Uterine smooth muscle cell (primary cell): ENCODE measurements around the gene DNAJB13. TPM values are rescaled to one million over a fixed set of nuclear protein-coding genes. Genes with fewer than 3 reads are reported as not detected.

Experiments used
- total RNA-seq: library from RNA; depleted of rRNA; stranded (reverse); fragments of >200 nt; gene quantifications from 2 replicates; pipeline ENCODE4 v1.2.3, GENCODE V29; 2014

The DNAJB13 gene
- total RNA-seq, result not detected in 2 replicates

GRCh38 chr11:73950869-73951710 lies at the start of gene DNAJB13:
TSS of gene DNAJB13 (plus strand) at chr11:73951026. CDS start at chr11:73951070, 44 bp downstream.

DNA sequence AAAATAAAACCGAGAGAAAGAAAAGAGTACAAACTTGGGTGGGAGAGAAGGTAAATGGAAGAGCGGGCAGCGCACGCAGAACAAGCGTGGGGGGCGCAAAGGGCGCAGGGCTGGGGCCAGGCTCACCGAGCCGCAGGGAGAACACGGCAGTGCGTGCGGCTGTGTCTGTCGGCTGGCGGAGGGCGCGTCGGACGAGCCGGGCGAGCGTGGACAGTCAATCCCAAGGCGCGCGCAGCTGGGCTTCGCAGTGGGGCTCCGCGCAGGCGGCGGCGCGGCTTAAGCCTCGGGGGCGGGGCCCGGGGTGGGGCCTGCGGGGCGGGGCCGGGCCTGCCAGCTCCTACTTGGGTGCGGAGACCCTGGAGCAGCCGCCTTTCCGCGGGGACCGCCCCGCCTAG lies 31.8 kb downstream of the DNAJB13 start, which contains the start of gene UCP2:
UCP2 (minus strand) TSS at position 249 of the 395 bp plus-strand sequence. CDS start 4,465 bp downstream, outside the sequence.

DNA sequence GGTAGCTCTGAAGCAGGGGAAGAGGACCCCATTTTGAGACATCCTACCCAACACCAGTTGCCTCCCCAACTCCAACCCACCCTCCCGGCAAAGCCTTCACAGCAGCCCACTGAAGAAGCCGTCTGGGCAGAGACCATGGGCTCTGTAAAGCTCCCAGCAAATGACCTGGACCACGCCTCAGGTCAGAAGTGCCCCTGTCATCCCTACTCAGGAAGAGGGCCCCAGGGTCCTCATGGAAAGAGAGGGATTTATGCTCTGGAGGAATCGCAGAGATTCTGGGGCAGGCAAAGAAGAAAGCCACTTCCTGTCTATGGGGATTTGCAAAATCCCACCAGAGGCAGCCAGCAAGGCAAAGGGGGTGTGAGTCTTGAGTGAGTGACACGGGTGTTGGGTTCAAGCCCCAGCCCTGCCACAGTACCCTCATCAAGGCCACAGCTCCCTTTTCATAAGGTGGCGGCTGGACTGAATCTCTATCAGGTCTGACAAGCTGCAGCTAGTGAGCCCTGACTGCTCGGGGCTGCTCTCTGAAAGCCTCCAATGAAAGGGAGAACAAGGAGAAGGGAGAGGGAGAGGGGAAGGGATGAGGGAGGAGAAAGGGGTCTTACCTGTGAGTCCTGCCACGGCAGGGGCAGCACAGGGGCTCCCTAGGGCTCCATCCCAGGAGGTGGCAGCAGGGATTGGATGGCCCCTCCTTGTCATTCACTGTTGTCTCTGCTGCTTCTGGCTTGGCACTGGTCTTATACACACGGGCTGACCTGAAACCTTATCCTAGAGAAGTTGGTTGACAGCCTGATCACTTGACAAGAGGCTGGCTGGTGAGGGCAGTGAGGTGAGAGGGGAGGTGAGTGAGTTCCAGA lies 57.8 kb downstream of the DNAJB13 start, which contains the start of gene UCP3:
UCP3 (minus strand) TSS at position 713 of the 857 bp plus-strand sequence. CDS start 2,043 bp downstream, outside the sequence.

Other genes with a start within 250 kb of the DNAJB13 start
- gene RAB6A, start 190.0 kb upstream of the DNAJB13 start, total RNA-seq, result 151 and 186 TPM in 2 replicates
- 22.0 and 26.2 TPM in 2 replicates for gene MRPL48, start 163.2 kb upstream of the DNAJB13 start, total RNA-seq
- 77.7 and 79.4 TPM in 2 replicates for gene COA4, start 74.2 kb upstream of the DNAJB13 start, total RNA-seq
- 11.9 and 18.4 TPM in 2 replicates for gene PAAF1, start 74.0 kb upstream of the DNAJB13 start, total RNA-seq
- gene UCP2, start 31.8 kb downstream of the DNAJB13 start, total RNA-seq, result 1.9 and 2.8 TPM in 2 replicates
- 0.11 and 0.37 TPM in 2 replicates for gene UCP3, start 58.1 kb downstream of the DNAJB13 start, total RNA-seq
- gene C2CD3, start 220.0 kb downstream of the DNAJB13 start, total RNA-seq, result 8.7 and 9.2 TPM in 2 replicates
- 31.3 and 36.7 TPM in 2 replicates for gene PPME1, start 220.3 kb downstream of the DNAJB13 start, total RNA-seq